Spinal cord (tissue), 10 donors: Measurements from ENCODE around the gene UBD. TPM values are rescaled to one million over a fixed set of nuclear protein-coding genes. Genes with fewer than 3 reads are reported as not detected.

Source experiments
- DNase-seq, 6 donors: peaks; one replicate each; pipeline versions ENCODE4 v3.0.0 to v3.0.0-alpha.2; 2013 to 2015; ENCODE audit warnings: low spot score in 6 of 6, low read depth in 4 of 6
- H3K27ac ChIP-seq: one replicate; pipeline ENCODE4 v1.5.1; 2013; ENCODE audit warnings: low read depth, low read length, control low read depth
- H3K27me3 ChIP-seq: one replicate; pipeline ENCODE4 v1.6.1; 2013; ENCODE audit warnings: low read length; ENCODE audit not compliant: control insufficient read depth, insufficient read depth
- H3K36me3 ChIP-seq: one replicate; pipeline ENCODE4 v1.6.1; 2013; ENCODE audit warnings: low read length; ENCODE audit not compliant: control insufficient read depth, insufficient read depth
- H3K4me1 ChIP-seq: one replicate; pipeline ENCODE4 v1.6.1; 2013; ENCODE audit warnings: low read length; ENCODE audit not compliant: control insufficient read depth, insufficient read depth
- H3K4me3 ChIP-seq: one replicate; pipeline ENCODE4 v1.5.1; 2013; ENCODE audit warnings: low read depth, low read length, control low read depth
- H3K9me3 ChIP-seq: one replicate; pipeline ENCODE4 v1.6.1; 2013; ENCODE audit warnings: low read length; ENCODE audit not compliant: control insufficient read depth, insufficient read depth
- WGBS: methylation state at CpG from one replicate; pipeline ENCODE4 v1.1.5; 2013; ENCODE audit warnings: missing lambda C conversion rate; ENCODE audit not compliant: insufficient coverage; 5-methylcytosine and 5-hydroxymethylcytosine counted together
- polyA plus RNA-seq, 2 donors: library from polyadenylated mRNA; unstranded; fragments of 120-200 nt; gene quantifications; one replicate each; pipeline ENCODE4 v1.2.1, GENCODE V29; 2013; ENCODE audit not compliant: insufficient read length in 2 of 2
- total RNA-seq, 2 donors: library from RNA; depleted of rRNA in 1 of 2; stranded (reverse); fragments of 120-200 nt in 1 of 2; fragments of >200 nt in 1 of 2; gene quantifications; one replicate each; pipeline versions ENCODE4 v1.2.3 to v1.2.4, GENCODE V29; 2013 to 2014
- donor health status: healthy.

The UBD gene
- total and polyA plus RNA-seq, 4 donors, result 0.27 to 0.94 (median 0.50) TPM; not detected in 1

- WGBS, result 90% methylated on average over 3 of the region's 3 CpGs
- no peaks in the 10 kb centered on the region for H3K27me3 ChIP-seq
- no peak overlapping the region for H3K4me3 ChIP-seq
- H3K27ac ChIP-seq, result no peak overlapping the region
- H3K9me3 ChIP-seq, result no peaks in the 10 kb centered on the region
- no peaks in the 10 kb centered on the region for H3K4me1 ChIP-seq
- DNase-seq, result no peak
- no peaks in the 10 kb centered on the region for H3K36me3 ChIP-seq
Measured at GRCh38 chr6:29563435-29563965, 4.0 kb upstream of the UBD start.

DNA sequence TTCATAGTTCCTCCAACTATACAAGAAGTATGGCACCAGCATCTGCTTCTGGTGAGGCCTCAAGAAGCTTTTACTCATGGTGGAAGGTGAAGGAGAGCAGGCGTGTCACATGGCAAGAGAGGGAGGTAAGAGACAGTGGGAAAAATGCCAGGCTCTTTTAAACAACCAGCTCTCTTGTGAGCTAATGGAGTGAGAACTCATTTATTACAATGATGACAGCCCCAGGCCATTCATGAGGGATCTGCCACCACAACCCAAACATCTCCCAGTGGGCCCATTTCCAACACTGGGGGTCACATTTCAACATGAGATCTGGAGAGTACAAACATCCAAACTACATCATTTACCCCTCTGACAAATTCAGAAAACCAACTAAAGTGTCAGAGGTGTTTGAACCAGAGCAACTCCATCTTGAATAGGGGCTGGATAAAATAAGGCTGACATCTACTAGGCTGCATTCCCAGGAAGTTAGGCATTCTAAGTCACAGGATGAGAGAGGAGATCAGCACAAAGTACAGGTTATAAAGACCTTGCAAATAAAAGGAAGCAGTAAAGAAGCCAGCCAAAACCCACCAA lies 2.2 kb upstream of the UBD start:
- DNase-seq, result no peak
- no CpG with 5 or more reads among the region's 1 CpG for WGBS
- H3K27ac ChIP-seq, result no peak overlapping the region
- no peaks in the 10 kb centered on the region for H3K36me3 ChIP-seq
- no peak overlapping the region for H3K4me3 ChIP-seq
- no peaks in the 10 kb centered on the region for H3K27me3 ChIP-seq
- no peaks in the 10 kb centered on the region for H3K4me1 ChIP-seq
- no peaks in the 10 kb centered on the region for H3K9me3 ChIP-seq

- DNase-seq, result no peak
- H3K27ac ChIP-seq, result no peak overlapping the region
- H3K9me3 ChIP-seq, result no peaks in the 10 kb centered on the region
- H3K27me3 ChIP-seq, result peaks cover under 1% of the 10 kb centered on the region
- H3K4me1 ChIP-seq, result no peaks in the 10 kb centered on the region
- no peaks in the 10 kb centered on the region for H3K36me3 ChIP-seq
- no peak overlapping the region for H3K4me3 ChIP-seq
Measured at GRCh38 chr6:29561091-29561490, 1.6 kb upstream of the UBD start.

GRCh38 chr6:29558439-29559079 lies 973 bp downstream of the UBD start:
- H3K27me3 ChIP-seq, result peaks cover 18% of the 10 kb centered on the region
- WGBS, result 93% methylated on average over 20 of the region's 22 CpGs

DNA sequence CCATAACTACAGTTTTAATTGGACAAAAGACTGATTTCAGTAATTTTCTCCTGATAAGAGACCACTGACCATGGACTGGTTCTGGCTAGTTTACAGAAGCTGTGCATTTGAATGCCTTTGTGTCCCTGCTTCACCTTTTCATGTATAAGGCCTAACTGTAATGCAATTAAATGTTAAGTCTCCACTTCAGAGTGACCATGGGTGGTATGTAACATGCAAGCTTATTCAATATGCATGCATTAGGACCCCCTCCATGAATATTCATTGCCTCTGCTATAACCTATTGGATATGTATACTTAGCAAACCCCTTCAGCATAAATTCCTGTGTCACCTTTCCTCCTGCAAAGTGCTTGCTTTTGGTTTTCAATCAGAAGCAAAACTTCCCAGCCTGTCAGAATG lies 2.2 kb downstream of the UBD start:
- no peaks in the 10 kb centered on the region for H3K36me3 ChIP-seq
- no peak overlapping the region for H3K4me3 ChIP-seq
- peaks cover 28% of the 10 kb centered on the region for H3K27me3 ChIP-seq
- no peaks in the 10 kb centered on the region for H3K9me3 ChIP-seq
- no peak overlapping the region for H3K27ac ChIP-seq
- DNase-seq, result no peak
- H3K4me1 ChIP-seq, result peaks cover 12% of the 10 kb centered on the region

More at GRCh38 chr6:29558439-29559079, 973 bp downstream of the UBD start:
- no peak overlapping the region for H3K27ac ChIP-seq
- no peaks in the 10 kb centered on the region for H3K9me3 ChIP-seq
- H3K4me1 ChIP-seq, result peaks cover 5% of the 10 kb centered on the region
- no peak overlapping the region for H3K4me3 ChIP-seq
- no peaks in the 10 kb centered on the region for H3K36me3 ChIP-seq
- no peak for DNase-seq

GRCh38 chr6:29554764-29555163 lies 4.8 kb downstream of the UBD start:
- H3K27me3 ChIP-seq, result peaks cover 31% of the 10 kb centered on the region
- no peaks in the 10 kb centered on the region for H3K9me3 ChIP-seq
- H3K4me1 ChIP-seq, result peaks cover 12% of the 10 kb centered on the region
- H3K36me3 ChIP-seq, result no peaks in the 10 kb centered on the region
- 85% methylated on average over 4 of the region's 5 CpGs for WGBS
- H3K27ac ChIP-seq, result no peak overlapping the region
- DNase-seq, result no peak
- no peak overlapping the region for H3K4me3 ChIP-seq

DNA sequence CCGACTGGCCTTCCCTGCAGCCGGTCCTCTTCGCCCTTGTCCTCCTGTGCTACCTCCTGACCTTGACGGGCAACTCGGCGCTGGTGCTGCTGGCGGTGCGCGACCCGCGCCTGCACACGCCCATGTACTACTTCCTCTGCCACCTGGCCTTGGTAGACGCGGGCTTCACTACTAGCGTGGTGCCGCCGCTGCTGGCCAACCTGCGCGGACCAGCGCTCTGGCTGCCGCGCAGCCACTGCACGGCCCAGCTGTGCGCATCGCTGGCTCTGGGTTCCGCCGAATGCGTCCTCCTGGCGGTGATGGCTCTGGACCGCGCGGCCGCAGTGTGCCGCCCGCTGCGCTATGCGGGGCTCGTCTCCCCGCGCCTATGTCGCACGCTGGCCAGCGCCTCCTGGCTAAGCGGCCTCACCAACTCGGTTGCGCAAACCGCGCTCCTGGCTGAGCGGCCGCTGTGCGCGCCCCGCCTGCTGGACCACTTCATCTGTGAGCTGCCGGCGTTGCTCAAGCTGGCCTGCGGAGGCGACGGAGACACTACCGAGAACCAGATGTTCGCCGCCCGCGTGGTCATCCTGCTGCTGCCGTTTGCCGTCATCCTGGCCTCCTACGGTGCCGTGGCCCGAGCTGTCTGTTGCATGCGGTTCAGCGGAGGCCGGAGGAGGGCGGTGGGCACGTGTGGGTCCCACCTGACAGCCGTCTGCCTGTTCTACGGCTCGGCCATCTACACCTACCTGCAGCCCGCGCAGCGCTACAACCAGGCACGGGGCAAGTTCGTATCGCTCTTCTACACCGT lies 6.1 kb downstream of the UBD start:
- Histone ChIP-seq H3K36me3 (no peaks in the 10 kb centered on the region), H3K4me3 (peak overlapping the region; percentile 31), H3K27me3 (peaks cover 32% of the 10 kb centered on the region), H3K4me1 (peaks cover 12% of the 10 kb centered on the region), H3K9me3 (no peaks in the 10 kb centered on the region), H3K27ac (no peak overlapping the region)
- peak in 4 of 6 donors; percentile 19 to 83 (median 39) for DNase-seq
- under 1% methylated on average over 76 of the region's 83 CpGs for WGBS

GRCh38 chr6:29552512-29553051 lies 7.0 kb downstream of the UBD start:
- H3K9me3 ChIP-seq, result no peaks in the 10 kb centered on the region
- peaks cover 33% of the 10 kb centered on the region for H3K27me3 ChIP-seq
- no peak overlapping the region for H3K27ac ChIP-seq
- H3K4me3 ChIP-seq, result peak overlapping the region; percentile 19
- H3K36me3 ChIP-seq, result no peaks in the 10 kb centered on the region
- no CpG with 5 or more reads among the region's 5 CpGs for WGBS
- DNase-seq, result peak in 5 of 6 donors; percentile 50 to 87 (median 60)
- peaks cover 12% of the 10 kb centered on the region for H3K4me1 ChIP-seq

DNA sequence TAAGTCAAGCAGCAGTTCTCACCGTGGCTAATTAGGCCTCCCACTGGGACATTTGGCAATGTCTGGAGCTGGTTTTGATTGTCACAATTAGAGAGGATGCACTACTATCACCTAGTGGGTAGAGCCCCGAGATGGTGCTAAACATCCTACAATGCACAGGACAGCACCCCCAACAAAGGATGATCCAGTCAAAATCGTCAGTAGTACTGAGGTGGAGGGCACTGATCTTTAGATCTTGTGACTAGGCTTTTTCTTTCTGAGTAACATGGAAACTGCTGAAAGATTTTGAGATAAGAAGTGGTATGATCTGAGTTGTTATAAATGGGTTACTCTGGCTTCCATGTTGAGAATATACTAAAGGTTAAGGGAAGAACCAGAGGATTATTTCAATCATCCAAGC lies 12.0 kb downstream of the UBD start:
- WGBS, result 23% methylated on average over 2 of the region's 3 CpGs
- no peak overlapping the region for H3K4me3 ChIP-seq

More for the DNA sequence above, 12.0 kb downstream of the UBD start:
- peaks cover 8% of the 10 kb centered on the region for H3K27me3 ChIP-seq
- H3K4me1 ChIP-seq, result no peaks in the 10 kb centered on the region
- no peak overlapping the region for H3K27ac ChIP-seq
- H3K9me3 ChIP-seq, result no peaks in the 10 kb centered on the region
- peak in 1 of 6 donors; percentile 13 for DNase-seq
- H3K36me3 ChIP-seq, result no peaks in the 10 kb centered on the region
